Measurements from ENCODE around the gene RAB8B. TPM values are rescaled to one million over a fixed set of nuclear protein-coding genes. Genes with fewer than 3 reads are reported as not detected.

The RAB8B gene
- total RNA-seq, 1 experiment from 2014 or later: 8.5 TPM

DNA sequence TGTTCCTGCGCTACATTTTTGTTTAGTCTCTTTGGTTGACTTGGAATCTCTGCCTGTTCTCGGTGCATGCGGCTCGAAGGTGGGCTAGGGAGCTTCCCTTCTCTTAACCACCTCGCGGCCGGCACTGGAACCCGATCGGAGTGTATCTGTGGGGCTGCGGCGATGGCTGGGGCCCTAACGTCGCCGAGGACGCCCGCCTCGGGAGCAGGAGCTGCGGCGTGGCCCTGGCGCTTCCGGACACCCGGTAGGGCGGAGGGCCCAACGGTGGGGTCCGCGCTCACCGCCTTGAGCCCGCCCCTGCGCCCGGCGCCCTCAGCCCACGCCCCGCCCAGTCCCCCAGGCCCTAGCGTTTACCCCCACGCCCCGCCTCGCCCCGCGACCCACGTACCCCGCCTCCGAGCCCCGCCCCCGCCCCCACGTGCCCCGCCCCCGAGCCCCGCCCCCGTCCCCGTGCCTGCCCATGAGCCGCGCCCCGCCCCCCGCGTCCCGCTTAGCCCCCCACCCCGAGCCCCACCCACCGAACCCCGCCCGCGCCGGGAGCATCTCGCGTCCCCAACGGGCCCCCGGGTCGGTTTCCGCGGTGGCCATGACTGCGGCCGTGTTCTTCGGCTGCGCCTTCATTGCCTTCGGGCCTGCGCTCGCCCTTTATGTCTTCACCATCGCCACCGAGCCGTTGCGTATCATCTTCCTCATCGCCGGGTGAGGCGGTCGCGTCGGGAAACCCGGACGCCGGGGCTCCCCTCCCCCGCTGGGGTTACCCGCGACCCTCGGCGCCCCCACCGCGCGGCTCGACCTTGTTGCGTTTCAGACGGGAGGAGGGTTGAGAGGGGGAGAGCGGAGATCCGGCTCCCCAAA is 87.9 kb downstream of the RAB8B start, which contains the start of gene APH1B:
Gene APH1B, plus strand, starts transcription at position 568 of the 855 bp plus-strand sequence. Its CDS starts 19 bp downstream, at position 587.
- TF ChIP-seq EZH2 (IDR thresholded peaks at IDR 0.05; ENCODE audit: low read length, unreplicated experiment) (no peak), CTCF (conservative IDR thresholded peaks at IDR 0.05; ENCODE audit: low read depth, low read length) (no peak), EZH2phosphoT487 (IDR thresholded peaks at IDR 0.05; ENCODE audit: borderline replicate concordance, low read length) (no peak)
- Histone ChIP-seq H3K27me3 (ENCODE audit: low read length) (no peaks in the 10 kb centered on the region), H3K9me2 (replicated peaks; ENCODE audit: low read length) (no peaks in the 10 kb centered on the region), H4K20me1 (ENCODE audit: low read length) (no peaks in the 10 kb centered on the region), H3K4me1 (ENCODE audit: insufficient read depth, low read length) (no peaks in the 10 kb centered on the region), H3K27ac (ENCODE audit: low read length) (0 out of 2 replicates have a peak within 1 kb of the TSS, but pooled peaks have one; percentile 16), H3K36me3 (ENCODE audit: low read depth, low read length) (no peaks in the 10 kb centered on the region), H3K9ac (ENCODE audit: low read length) (peak within 1 kb of the TSS; percentile 87), H3K4me2 (ENCODE audit: low read length) (peak within 1 kb of the TSS; percentile 95), H3K9me3 (ENCODE audit: low read length) (no peaks in the 10 kb centered on the region), H3K4me3 (ENCODE audit: low read length) (peak within 1 kb of the TSS; percentile 94), H3F3A (ENCODE audit: low read length, unreplicated experiment) (no peaks in the 10 kb centered on the region), H2AFZ (ENCODE audit: low read length) (peak within 1 kb of the TSS; percentile 99), H3K79me2 (ENCODE audit: low read length) (no peaks in the 10 kb centered on the region)
- CTCF ChIA-PET: interaction anchor here (0.5 kb wide), 1 partner anchor 92 kb away, joined by 3 read pairs; no protein-coding TSS in a partner anchor
- intact Hi-C loops (cut with micrococcal nuclease): loop anchor here (1.0 to 2.0 kb wide), 2 partner anchors 88 to 120 kb away; partner anchors contain the start of genes RAB8B and RPS27L
- DNase-seq: peak; percentile 56
- no TSS peak for BruUV-seq (replicated peaks)
- ATAC-seq: peak; percentile 88
- POLR2A ChIA-PET (ENCODE audit: unreplicated experiment): interaction anchor here (0.6 to 0.7 kb wide), 2 partner anchors 17 to 66 kb away, joined by 9 read pairs; no protein-coding TSS in a partner anchor

- H3K79me2 ChIP-seq (ENCODE audit: low read length): no peaks in the 10 kb centered on the region
- peak overlapping the region; percentile 94 for H3K4me3 ChIP-seq (ENCODE audit: low read length)
- TSS peak; percentile 51 for BruUV-seq (replicated peaks)
- H3K27ac ChIP-seq (ENCODE audit: low read length): no peak overlapping the region
- TF ChIP-seq EZH2 (IDR thresholded peaks at IDR 0.05; ENCODE audit: low read length, unreplicated experiment) (no peak), CTCF (conservative IDR thresholded peaks at IDR 0.05; ENCODE audit: low read depth, low read length) (no peak), EZH2phosphoT487 (IDR thresholded peaks at IDR 0.05; ENCODE audit: borderline replicate concordance, low read length) (no peak)
- no peaks in the 10 kb centered on the region for H4K20me1 ChIP-seq (ENCODE audit: low read length)
- H3K4me1 ChIP-seq (ENCODE audit: insufficient read depth, low read length): no peaks in the 10 kb centered on the region
- H3K9ac ChIP-seq (ENCODE audit: low read length): peak overlapping the region; percentile 62
- peak overlapping the region; percentile 99 for H2AFZ ChIP-seq (ENCODE audit: low read length)
- no peaks in the 10 kb centered on the region for H3F3A ChIP-seq (ENCODE audit: low read length, unreplicated experiment)
- peak; percentile 26 for DNase-seq
- H3K27me3 ChIP-seq (ENCODE audit: low read length): no peaks in the 10 kb centered on the region
- H3K4me2 ChIP-seq (ENCODE audit: low read length): peak overlapping the region; percentile 91
- CTCF ChIA-PET: interaction anchor here (0.6 kb wide), 1 partner anchor 89 kb away, joined by 5 read pairs; no protein-coding TSS in a partner anchor
- no peaks in the 10 kb centered on the region for H3K9me2 ChIP-seq (replicated peaks; ENCODE audit: low read length)
- peak; percentile 14 for ATAC-seq
- intact Hi-C loops (cut with micrococcal nuclease): loop anchor here (1.0 to 2.0 kb wide), 2 partner anchors 89 to 121 kb away; partner anchors contain the start of genes RAB8B and RPS27L
- POLR2A ChIA-PET (ENCODE audit: unreplicated experiment): no interaction called here
- no peaks in the 10 kb centered on the region for H3K9me3 ChIP-seq (ENCODE audit: low read length)
- H3K36me3 ChIP-seq (ENCODE audit: low read depth, low read length): no peaks in the 10 kb centered on the region
Measured at GRCh38 chr15:63277893-63278456, 88.6 kb downstream of the RAB8B start.
